Activated T-cell treated with anti-CD3 and anti-CD28 coated beads, Interleukin-2, amount 50 U/mL, for 24 hours (primary cell): ENCODE results near the gene MAD1L1.

Experiments used
- DNase-seq: peaks from one replicate; pipeline ENCODE4 v3.0.0-alpha.2; 2020
- H3K27ac Mint-ChIP-seq: 2 replicates; pipeline ENCODE4 v1.8.0; 2020; ENCODE audit warnings: mild to moderate bottlenecking, mixed read lengths
- H3K27me3 Mint-ChIP-seq: 2 replicates; pipeline ENCODE4 v1.8.0; 2020; ENCODE audit warnings: mixed read lengths
- H3K36me3 Mint-ChIP-seq: 2 replicates; pipeline ENCODE4 v1.8.0; 2020; ENCODE audit warnings: low read depth, mixed read lengths
- H3K4me1 Mint-ChIP-seq: 2 replicates; pipeline ENCODE4 v1.8.0; 2020; ENCODE audit warnings: low read depth, mixed read lengths
- H3K4me3 Mint-ChIP-seq: 2 replicates; pipeline ENCODE4 v1.8.0; 2020; ENCODE audit warnings: mild to moderate bottlenecking, moderate library complexity, mixed read lengths
- H3K9me3 Mint-ChIP-seq: 2 replicates; pipeline ENCODE4 v1.8.0; 2020; ENCODE audit warnings: mixed read lengths

The MAD1L1 gene

DNA sequence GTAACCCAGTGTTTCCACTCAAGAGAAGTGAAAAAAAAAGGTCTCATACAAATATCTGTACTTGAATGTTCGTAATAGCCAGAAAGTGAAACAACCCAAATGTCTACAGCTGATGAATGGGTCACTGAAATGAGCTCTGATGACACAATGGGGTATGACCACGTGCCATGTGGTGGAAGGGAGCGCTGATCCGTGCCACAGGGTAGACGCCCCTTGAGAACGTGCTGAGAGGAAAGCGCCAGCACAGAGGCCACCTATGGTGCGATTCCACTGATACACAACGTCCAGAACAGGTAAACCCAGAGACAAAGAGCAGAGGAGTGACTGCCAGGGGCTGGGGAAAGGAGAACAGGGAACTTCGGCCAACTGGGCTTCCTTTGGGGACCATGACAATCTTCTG, 50.3 kb downstream of the MAD1L1 start:
- no peaks in the 10 kb centered on the region for H3K27me3 Mint-ChIP-seq
- no peaks in the 10 kb centered on the region for H3K9me3 Mint-ChIP-seq
- H3K4me1 Mint-ChIP-seq, result peaks cover 4% of the 10 kb centered on the region
- H3K27ac Mint-ChIP-seq, result no peak overlapping the region
- no peak overlapping the region for H3K4me3 Mint-ChIP-seq
- no peak for DNase-seq
- peaks cover 61% of the 10 kb centered on the region for H3K36me3 Mint-ChIP-seq

DNA sequence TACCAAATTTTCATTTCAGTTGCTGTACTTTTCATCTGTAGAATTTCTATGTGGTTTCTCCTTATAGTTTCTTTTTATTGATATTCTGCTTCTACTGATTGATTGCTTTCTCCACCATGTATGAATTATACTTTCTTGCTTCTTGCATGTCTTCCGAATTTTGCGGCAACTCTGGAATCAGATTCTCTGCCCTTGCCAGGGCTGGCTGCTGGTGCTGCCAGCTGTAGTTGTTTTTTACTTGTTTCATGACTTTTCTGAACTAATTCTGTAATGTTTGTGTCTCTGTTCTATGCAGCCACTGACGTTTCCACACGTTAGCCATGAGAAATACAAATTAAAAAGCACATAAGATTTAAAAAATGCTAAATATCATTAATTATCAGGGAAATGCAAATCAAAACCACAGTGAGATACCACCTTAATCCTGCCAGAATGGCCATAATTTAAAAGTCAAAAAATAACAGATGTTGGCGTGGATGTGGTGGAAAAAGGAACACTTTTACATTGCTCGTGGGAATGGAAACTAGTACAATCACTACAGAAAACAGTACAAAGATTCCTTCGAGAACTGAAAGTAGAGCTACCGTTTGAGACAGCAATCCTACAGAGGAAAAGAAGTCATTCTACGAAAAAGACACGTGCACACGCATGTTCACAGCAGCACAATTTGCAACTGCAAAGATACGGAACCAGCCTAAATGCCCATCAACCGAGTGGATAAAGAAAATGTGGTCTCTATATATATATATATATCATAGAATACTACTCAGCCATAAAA, 51.5 kb downstream of the MAD1L1 start:
- H3K4me3 Mint-ChIP-seq, result no peak overlapping the region
- H3K4me1 Mint-ChIP-seq, result peaks cover 4% of the 10 kb centered on the region
- DNase-seq, result no peak
- no peak overlapping the region for H3K27ac Mint-ChIP-seq
- no peaks in the 10 kb centered on the region for H3K27me3 Mint-ChIP-seq
- peaks cover 62% of the 10 kb centered on the region for H3K36me3 Mint-ChIP-seq
- no peaks in the 10 kb centered on the region for H3K9me3 Mint-ChIP-seq

DNA sequence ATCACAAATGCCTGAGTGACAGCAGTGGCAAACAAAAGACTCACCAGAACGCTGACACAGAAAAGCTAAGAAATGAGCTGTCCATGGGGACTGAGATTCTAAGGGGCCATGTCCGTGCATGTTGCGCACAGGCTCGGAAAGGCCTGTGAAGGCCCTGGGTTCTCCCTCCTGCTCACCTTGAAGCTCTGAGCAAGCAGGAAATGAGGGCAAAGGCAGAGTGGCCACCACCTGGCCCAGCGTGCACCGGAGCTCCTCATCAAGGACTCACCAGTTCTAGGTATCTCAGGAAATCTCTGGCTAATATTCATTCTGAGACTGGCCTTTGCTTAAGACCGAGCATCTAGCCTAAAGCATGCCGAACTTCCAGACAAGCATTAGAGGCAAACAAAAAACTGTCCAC, 52.7 kb downstream of the MAD1L1 start:
- Mint-ChIP-seq H3K27ac (no peak overlapping the region), H3K36me3 (peaks cover 59% of the 10 kb centered on the region), H3K9me3 (no peaks in the 10 kb centered on the region), H3K4me3 (no peak overlapping the region), H3K4me1 (peaks cover 4% of the 10 kb centered on the region), H3K27me3 (no peaks in the 10 kb centered on the region)
- DNase-seq, result no peak

DNA sequence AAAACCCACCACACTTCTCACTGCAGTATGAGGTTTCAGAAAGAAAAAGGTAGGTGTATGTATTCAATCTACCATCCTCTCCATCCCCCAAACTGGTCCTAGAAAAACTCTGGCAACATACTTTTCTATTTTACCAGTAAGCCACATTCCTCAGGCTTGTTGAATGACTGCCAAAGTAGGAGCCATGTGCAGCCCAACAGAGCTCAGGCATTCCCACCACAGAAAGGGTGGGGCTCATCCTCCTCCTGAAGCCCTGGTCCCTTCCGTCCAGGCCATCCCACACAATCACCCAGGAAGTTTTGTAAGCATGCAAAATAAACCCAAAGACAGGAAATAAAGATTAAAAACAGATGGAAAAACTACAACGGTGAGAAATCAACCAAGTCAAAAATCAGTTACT, 57.2 kb downstream of the MAD1L1 start:
- no peaks in the 10 kb centered on the region for H3K4me1 Mint-ChIP-seq

DNA sequence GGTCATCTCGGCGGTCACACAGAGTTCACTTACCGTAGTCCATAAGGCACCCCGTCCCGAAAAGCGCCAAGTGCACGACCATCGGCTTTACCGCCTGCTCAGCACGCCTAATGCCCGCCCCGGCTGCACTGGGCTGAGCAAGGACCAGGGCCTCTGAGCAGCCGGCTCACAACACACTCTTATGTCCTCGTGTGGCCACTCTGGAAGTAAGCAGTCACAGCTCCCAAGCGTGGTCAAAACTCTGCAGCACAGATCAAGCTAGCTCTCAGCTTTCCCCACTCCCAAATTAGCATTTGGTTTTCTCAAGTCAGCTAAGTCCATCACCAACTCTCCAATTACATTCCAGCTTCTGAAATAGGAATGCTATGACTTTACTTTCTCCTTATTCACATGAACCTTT, 57.7 kb downstream of the MAD1L1 start:
- no peak for DNase-seq
- H3K27ac Mint-ChIP-seq, result no peak overlapping the region
- H3K36me3 Mint-ChIP-seq, result peaks cover 57% of the 10 kb centered on the region
- H3K9me3 Mint-ChIP-seq, result no peaks in the 10 kb centered on the region
- no peaks in the 10 kb centered on the region for H3K27me3 Mint-ChIP-seq
- no peaks in the 10 kb centered on the region for H3K4me1 Mint-ChIP-seq
- H3K4me3 Mint-ChIP-seq, result no peak overlapping the region

More for the DNA sequence above, 57.2 kb downstream of the MAD1L1 start:
- Mint-ChIP-seq H3K27ac (no peak overlapping the region), H3K27me3 (no peaks in the 10 kb centered on the region), H3K9me3 (no peaks in the 10 kb centered on the region), H3K4me3 (no peak overlapping the region), H3K36me3 (peaks cover 58% of the 10 kb centered on the region)
- no peak for DNase-seq

DNA sequence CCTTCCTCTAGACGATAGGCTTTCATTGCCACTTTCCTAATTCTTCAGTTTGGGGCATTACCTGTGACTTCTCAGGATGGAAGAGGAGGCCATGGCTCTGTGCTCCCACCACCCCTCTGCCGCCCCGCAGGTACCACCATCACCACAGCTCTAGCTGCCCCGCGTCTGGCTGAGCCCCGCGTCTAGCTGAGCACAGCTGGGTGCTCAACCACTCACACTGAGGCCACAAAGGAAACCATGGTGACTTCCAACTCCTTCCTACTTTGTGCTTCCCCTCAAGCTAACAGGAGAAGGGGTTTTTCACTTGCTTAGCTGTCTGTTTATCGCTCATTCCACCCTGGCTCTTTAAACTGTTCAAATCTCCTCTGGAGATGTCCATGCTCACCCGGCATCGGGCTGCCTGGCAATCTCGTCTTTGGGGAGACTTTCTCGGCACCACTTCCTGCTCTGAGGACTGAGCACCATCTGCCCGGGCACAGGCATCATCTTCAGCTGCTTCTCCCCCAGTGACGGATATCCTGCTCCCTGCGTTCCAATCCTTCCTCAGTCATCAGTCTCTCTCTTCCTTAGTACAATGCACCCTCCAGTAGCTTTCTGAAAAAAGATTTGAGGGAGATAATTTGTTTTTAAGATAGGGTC, 59.4 kb downstream of the MAD1L1 start:
- Mint-ChIP-seq H3K27me3 (no peaks in the 10 kb centered on the region), H3K36me3 (peaks cover 62% of the 10 kb centered on the region), H3K4me1 (peaks cover 3% of the 10 kb centered on the region), H3K9me3 (no peaks in the 10 kb centered on the region), H3K4me3 (no peak overlapping the region), H3K27ac (no peak overlapping the region)
- no peak for DNase-seq

DNA sequence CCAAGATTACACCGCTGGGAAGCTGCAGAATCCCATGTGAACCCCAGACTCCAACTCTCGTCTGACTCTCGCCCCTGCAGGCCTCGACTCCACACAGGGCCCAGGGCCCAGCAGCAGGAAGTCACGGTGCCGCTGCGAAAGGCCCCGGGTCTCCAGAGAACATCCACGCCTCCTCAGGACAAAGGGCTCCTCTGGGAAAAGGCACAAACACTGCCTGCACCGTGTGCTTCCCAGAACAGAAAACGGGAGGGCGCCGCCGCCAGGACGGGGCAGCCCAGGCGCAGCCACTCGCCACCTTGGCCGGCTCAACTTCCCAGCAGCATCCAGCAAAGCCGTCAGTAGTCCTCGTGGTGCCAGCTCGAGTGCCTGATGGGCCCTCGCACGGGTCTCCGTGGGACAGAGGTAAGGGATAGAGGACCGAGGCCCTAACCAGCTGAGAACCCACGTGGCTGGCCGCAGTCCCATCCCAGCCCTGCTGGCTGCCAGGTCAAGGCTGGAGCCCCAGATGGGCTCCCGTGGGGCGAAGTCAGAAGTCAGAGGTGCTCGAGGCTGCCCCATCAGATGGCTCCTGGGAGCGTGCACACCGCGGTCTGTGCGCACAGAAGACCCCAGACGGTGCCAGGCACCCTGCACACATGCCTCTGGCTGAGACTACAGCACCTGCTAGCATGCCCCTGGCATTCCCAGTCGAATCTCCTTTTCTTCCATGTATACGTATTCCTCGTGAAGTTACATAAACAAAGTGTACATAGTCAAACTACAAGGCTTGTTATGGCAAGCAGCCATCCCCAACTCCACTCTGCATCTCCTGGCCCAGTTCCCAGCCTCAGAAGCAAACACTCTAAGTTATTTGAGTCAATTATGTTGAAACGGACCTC, 60.2 kb downstream of the MAD1L1 start:
- no peak for DNase-seq
- Mint-ChIP-seq H3K27ac (no peak overlapping the region), H3K4me1 (peaks cover 4% of the 10 kb centered on the region), H3K9me3 (no peaks in the 10 kb centered on the region), H3K4me3 (no peak overlapping the region), H3K36me3 (peaks cover 60% of the 10 kb centered on the region), H3K27me3 (no peaks in the 10 kb centered on the region)

DNA sequence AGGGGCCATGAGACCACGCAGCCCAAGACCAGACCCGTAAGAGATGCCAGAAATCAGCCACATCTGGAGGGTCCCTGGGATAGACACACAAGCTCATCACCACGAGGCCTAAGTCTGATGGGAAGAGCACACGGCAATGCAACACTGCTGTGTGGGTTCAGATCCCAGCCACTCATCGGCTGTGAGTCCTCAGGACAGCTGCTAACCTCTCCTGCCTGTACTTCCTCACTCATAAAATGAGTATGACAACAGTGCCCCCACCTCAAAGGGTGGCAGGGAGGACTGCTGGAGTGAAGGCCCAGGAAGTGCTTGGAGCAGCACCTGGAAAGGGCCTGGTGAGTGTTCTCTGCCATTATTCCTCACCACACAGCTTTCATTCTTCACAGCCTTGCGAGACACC, 60.9 kb downstream of the MAD1L1 start:
- H3K27me3 Mint-ChIP-seq, result no peaks in the 10 kb centered on the region
- H3K4me3 Mint-ChIP-seq, result no peak overlapping the region
- H3K9me3 Mint-ChIP-seq, result no peaks in the 10 kb centered on the region
- H3K27ac Mint-ChIP-seq, result no peak overlapping the region
- peaks cover 4% of the 10 kb centered on the region for H3K4me1 Mint-ChIP-seq
- DNase-seq, result no peak
- peaks cover 57% of the 10 kb centered on the region for H3K36me3 Mint-ChIP-seq

DNA sequence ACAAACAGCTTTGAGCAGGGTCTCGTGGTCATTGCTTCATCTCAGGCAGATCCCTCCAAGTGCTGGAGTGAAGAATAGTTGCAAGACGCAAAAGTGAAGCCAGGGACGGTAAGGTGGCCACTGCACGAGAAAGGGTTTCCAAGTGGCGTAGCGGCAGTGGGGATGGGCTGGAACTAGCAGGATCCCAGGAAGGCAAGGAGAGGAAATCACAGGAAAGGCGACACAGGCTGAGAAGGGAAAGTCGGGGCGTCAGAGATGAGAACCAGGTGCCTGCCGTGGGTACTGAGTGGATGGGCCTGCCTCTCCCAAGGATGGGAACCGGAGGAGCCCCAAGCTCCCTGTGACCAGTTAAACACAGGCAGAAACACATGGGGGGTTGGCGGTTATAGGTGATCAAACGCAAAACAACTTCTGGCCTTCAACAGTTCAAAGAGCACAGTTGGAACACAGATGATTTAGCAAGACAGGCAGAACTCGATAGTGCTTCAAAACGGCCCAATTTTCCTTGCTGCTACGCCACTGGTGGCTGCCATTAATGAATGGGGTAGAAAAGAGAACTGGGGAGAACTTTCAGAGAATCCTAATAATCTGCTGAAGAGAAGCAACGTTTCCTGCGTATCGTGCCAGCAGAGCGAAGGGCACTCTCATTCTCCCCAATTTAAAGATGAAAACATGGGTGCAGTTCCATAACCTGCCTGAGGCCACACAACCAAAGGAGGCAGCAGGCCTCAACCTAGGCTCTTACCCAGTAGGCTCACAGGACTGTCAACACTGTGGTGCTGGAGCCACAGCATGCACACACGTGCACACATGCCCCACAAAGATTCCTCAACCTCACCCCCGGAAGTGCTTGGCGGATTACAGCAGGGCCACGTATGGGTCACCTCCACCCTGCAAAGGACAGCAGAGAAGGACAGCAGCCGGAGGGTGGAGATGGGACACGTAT, 61.9 kb downstream of the MAD1L1 start:
- H3K4me1 Mint-ChIP-seq, result peaks cover 4% of the 10 kb centered on the region
- no peaks in the 10 kb centered on the region for H3K9me3 Mint-ChIP-seq
- no peak for DNase-seq
- H3K27ac Mint-ChIP-seq, result no peak overlapping the region
- no peaks in the 10 kb centered on the region for H3K27me3 Mint-ChIP-seq
- H3K36me3 Mint-ChIP-seq, result peaks cover 60% of the 10 kb centered on the region
- H3K4me3 Mint-ChIP-seq, result no peak overlapping the region

DNA sequence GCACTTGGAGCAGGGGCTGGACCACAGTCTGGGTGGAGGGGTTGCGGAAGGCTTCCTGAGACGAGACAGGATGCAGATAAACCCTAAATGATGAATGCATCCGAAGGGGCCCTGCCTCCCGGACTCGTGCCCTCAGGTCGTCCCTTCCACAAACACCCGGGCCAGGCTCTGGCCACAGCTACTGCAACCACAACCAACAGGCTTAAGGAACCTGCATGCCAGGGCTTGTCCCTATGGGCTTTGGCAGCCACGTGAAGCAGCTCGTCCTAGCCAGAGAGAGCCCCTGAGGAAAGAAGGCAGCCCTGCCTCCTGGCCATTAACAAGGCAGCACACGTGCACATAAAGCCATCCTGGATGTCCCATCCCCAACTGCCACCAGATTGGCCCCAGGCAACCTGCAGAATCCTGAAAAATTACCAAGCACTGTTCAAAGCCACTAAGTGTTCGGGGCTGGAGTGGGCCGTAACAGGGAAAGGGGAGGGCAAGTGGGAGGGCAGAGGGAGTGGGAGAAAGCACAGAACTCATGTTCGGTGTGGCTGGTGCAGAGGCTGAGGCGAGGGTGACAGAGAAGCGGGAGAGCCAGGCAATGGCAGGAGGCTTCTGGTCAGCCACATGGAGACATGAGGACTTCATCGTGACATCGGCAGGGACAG, 62.7 kb downstream of the MAD1L1 start:
- Mint-ChIP-seq H3K27ac (no peak overlapping the region), H3K36me3 (peaks cover 61% of the 10 kb centered on the region), H3K4me3 (no peak overlapping the region), H3K4me1 (peaks cover 4% of the 10 kb centered on the region), H3K9me3 (no peaks in the 10 kb centered on the region), H3K27me3 (no peaks in the 10 kb centered on the region)
- DNase-seq, result no peak

DNA sequence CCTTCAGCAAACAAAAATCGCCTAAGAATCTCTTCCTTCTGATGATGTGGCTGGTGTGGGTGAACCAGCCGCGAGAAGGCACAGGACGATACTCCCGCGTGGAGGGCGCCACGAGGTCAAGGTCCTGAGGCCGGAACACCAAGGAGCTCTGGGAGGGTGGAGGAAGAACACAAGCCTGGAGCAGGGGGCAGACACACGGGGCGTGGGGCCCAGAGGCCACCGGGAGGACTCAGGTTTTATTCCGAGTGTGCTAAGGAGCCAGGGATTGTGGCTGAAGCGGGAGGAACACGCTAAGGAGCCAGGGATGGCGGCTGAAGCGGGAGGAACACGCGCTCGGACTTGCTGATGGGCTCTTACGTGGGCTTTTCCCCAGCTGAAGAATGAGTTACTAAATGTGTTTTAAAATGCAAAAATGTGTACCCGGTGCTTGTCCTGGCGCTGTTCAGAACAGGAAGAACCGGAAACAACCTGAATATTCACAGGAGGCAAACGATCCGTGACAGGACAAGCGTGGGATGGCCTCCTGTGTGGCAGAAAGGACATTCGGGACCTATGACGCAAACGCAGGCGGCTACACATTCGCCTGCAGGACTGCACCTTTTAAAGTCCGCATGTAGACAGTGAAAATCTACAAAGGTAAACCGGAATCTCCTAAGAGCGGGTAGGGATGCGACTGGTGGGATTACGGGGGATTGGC, 64.0 kb downstream of the MAD1L1 start:
- no peak for DNase-seq
- Mint-ChIP-seq H3K9me3 (no peaks in the 10 kb centered on the region), H3K27ac (no peak overlapping the region), H3K27me3 (no peaks in the 10 kb centered on the region), H3K4me1 (peaks cover 4% of the 10 kb centered on the region), H3K36me3 (peaks cover 58% of the 10 kb centered on the region), H3K4me3 (no peak overlapping the region)

DNA sequence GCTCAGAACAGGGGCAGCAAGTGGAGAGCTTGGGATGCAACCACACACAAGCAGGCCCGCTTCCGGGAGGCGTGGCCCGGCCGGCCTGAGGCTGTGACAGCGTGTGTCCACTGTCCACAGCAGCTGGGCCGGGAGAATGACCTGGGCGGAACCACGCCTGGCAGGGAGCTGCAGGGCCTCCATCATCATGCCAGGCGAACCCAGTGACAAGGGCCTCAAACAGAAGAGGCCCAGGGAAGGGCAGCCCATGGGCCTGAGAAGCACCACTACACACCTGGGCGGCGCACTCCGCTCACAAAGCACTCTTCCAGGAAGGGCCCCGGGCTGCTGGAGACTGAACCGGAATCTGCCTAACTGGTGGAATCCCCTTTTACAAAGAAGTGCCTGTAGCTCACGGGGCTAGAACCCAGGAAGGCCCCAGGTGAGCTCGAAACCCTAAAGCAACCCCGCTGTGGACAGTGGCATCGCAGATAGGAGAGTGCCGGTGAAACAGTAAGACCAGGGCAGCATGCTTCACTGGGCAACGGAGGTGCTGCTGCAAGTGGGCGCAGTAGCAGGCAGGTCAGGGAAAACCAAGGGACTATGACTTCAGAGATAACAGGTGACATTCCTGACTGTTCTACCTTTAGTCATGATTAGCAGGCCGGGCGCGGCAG, 66.0 kb downstream of the MAD1L1 start:
- no peaks in the 10 kb centered on the region for H3K27me3 Mint-ChIP-seq
- H3K27ac Mint-ChIP-seq, result no peak overlapping the region
- peaks cover 48% of the 10 kb centered on the region for H3K36me3 Mint-ChIP-seq
- no peaks in the 10 kb centered on the region for H3K9me3 Mint-ChIP-seq
- DNase-seq, result no peak
- peaks cover 4% of the 10 kb centered on the region for H3K4me1 Mint-ChIP-seq
- no peak overlapping the region for H3K4me3 Mint-ChIP-seq
